ENCODE data around the gene PHLDA1.

The PHLDA1 gene

DNA sequence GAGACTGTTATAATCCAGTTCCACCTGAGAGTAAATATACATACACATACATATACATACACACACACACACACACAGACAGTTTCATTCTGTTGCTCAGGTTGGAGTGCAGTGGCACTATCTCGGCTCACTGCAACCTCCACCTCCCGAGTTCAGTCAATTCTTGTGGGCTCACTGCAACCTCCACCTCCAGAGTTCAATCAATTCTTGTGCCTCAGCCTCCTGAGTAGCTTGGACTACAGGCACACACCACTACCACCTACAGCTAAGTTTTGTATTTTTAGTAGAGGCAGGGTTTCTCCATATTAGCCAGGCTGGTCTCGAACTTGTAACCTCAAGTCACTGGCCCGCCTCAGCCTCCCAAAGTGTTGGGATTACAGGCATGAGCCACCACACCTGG lies 8.9 kb upstream of the PHLDA1 start:
- WGBS, 2 experiments, result 87 to 90% methylated on average over 4 of the region's 4 CpGs
- Histone ChIP-seq H3K4me1 (ENCODE audit: control insufficient read depth, insufficient read depth, low read length) (no peaks in the 10 kb centered on the region), H3K4me3 (ENCODE audit: insufficient read depth, low read depth, low read length) (no peak overlapping the region)

GRCh38 chr12:76038176-76038575 lies 6.6 kb upstream of the PHLDA1 start:
- Histone ChIP-seq H3K4me3 (ENCODE audit: insufficient read depth, low read depth, low read length) (no peak overlapping the region), H3K36me3 (ENCODE audit: control insufficient read depth, insufficient read depth, low read length) (peaks cover 2% of the 10 kb centered on the region), H3K27ac (ENCODE audit: insufficient read depth, low read depth, low read length, poor library complexity, severe bottlenecking) (no peak overlapping the region), H3K9me3 (ENCODE audit: control insufficient read depth, low read length) (no peaks in the 10 kb centered on the region), H3K27me3 (ENCODE audit: control insufficient read depth, insufficient read depth, low read length, poor library complexity, severe bottlenecking) (peaks cover 1% of the 10 kb centered on the region), H3K4me1 (ENCODE audit: control insufficient read depth, insufficient read depth, low read length) (no peaks in the 10 kb centered on the region)
- 46 to 49% methylated on average over 2 of the region's 2 CpGs for WGBS, 2 experiments

More for the DNA sequence above, 8.9 kb upstream of the PHLDA1 start:
- Histone ChIP-seq H3K36me3 (ENCODE audit: control insufficient read depth, insufficient read depth, low read length) (peaks cover 8% of the 10 kb centered on the region), H3K27me3 (ENCODE audit: control insufficient read depth, insufficient read depth, low read length, poor library complexity, severe bottlenecking) (no peaks in the 10 kb centered on the region), H3K27ac (ENCODE audit: insufficient read depth, low read depth, low read length, poor library complexity, severe bottlenecking) (no peak overlapping the region), H3K9me3 (ENCODE audit: control insufficient read depth, low read length) (no peaks in the 10 kb centered on the region)

DNA sequence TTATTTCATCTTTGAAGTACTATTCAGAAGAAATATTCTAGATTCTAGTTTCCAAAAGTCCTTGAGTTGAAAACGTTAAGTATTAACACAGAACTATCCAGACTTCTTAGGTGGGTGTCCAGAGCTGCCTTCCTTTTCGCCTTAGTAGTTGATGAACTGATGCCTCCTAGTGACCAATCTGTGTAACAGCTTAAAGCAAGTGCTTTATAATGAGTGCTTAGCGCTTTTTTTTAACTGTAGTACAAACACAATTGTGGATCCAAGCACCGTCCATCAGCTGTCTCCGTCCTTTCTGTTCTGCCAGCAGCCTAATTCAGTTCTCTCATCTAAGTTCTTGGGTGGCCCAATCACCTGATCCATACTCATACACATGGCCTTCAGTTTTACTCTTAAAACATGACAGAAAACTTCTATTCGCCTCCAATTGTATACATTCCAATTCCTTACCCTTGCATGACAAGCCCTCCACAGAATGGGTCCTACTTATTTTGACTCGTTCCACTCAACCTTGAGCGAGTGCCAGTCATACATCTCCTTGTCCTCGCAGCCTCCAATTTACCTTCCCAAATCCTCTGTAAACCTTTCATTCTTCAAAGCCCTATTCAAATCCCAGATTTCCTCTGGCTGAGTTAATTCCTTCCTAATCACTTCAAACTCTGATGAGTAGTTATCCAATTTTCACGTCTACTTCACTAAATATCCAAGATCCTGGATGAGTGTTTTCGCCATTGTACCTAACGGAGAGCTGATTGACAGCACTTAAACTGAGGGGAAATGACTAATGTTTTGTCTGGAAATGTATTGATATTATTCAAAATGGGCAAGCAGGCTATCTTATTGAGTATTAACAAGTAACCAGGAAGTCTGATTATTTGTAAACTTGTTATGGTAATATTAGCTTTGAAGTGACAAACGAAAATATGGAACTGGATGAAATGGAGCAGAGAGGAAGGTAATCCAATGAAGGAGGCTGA lies 5.8 kb upstream of the PHLDA1 start:
- H3K4me1 ChIP-seq (ENCODE audit: control insufficient read depth, insufficient read depth, low read length), result no peaks in the 10 kb centered on the region
- 46 to 54% methylated on average over 13 of the region's 13 CpGs for WGBS, 2 experiments
- peaks cover 6% of the 10 kb centered on the region for H3K27me3 ChIP-seq (ENCODE audit: control insufficient read depth, insufficient read depth, low read length, poor library complexity, severe bottlenecking)
- no peaks in the 10 kb centered on the region for H3K9me3 ChIP-seq (ENCODE audit: control insufficient read depth, low read length)
- no peak overlapping the region for H3K4me3 ChIP-seq (ENCODE audit: insufficient read depth, low read depth, low read length)
- H3K36me3 ChIP-seq (ENCODE audit: control insufficient read depth, insufficient read depth, low read length), result no peaks in the 10 kb centered on the region
- H3K27ac ChIP-seq (ENCODE audit: insufficient read depth, low read depth, low read length, poor library complexity, severe bottlenecking), result no peak overlapping the region

DNA sequence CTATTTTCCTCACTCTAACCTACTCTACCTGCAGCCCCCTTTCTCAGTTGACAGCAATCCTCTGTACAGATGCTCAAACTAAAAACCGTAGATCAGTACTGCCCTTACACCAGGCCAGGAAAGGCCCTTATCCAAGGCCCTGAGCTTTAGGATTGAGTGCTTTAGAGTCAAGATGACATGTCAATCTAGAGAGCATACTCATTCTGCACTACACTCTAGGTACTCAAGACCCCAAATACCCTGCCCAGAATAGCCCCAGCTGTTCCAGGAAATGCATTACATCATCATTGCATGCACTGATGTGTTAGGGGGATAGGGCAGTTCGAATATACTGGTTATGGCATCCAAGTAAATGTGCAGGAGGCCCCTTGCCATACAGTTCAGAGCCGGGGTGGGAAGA lies 3.5 kb upstream of the PHLDA1 start:
- no peaks in the 10 kb centered on the region for H3K9me3 ChIP-seq (ENCODE audit: control insufficient read depth, low read length)
- no peaks in the 10 kb centered on the region for H3K4me1 ChIP-seq (ENCODE audit: control insufficient read depth, insufficient read depth, low read length)
- H3K27me3 ChIP-seq (ENCODE audit: control insufficient read depth, insufficient read depth, low read length, poor library complexity, severe bottlenecking), result peaks cover 17% of the 10 kb centered on the region
- 91 to 93% methylated on average over 3 of the region's 3 CpGs for WGBS, 2 experiments
- H3K27ac ChIP-seq (ENCODE audit: insufficient read depth, low read depth, low read length, poor library complexity, severe bottlenecking), result no peak overlapping the region
- H3K36me3 ChIP-seq (ENCODE audit: control insufficient read depth, insufficient read depth, low read length), result no peaks in the 10 kb centered on the region
- no peak overlapping the region for H3K4me3 ChIP-seq (ENCODE audit: insufficient read depth, low read depth, low read length)

- Histone ChIP-seq H3K4me3 (ENCODE audit: insufficient read depth, low read depth, low read length) (peak overlapping the region; percentile 64), H3K27me3 (ENCODE audit: control insufficient read depth, insufficient read depth, low read length, poor library complexity, severe bottlenecking) (peaks cover 34% of the 10 kb centered on the region), H3K27ac (ENCODE audit: insufficient read depth, low read depth, low read length, poor library complexity, severe bottlenecking) (no peak overlapping the region), H3K4me1 (ENCODE audit: control insufficient read depth, insufficient read depth, low read length) (no peaks in the 10 kb centered on the region), H3K36me3 (ENCODE audit: control insufficient read depth, insufficient read depth, low read length) (no peaks in the 10 kb centered on the region), H3K9me3 (ENCODE audit: control insufficient read depth, low read length) (no peaks in the 10 kb centered on the region)
- 73 to 91% methylated on average over 5 of the region's 5 CpGs for WGBS, 2 experiments
Measured at GRCh38 chr12:76033081-76034011, 1.8 kb upstream of the PHLDA1 start.

DNA sequence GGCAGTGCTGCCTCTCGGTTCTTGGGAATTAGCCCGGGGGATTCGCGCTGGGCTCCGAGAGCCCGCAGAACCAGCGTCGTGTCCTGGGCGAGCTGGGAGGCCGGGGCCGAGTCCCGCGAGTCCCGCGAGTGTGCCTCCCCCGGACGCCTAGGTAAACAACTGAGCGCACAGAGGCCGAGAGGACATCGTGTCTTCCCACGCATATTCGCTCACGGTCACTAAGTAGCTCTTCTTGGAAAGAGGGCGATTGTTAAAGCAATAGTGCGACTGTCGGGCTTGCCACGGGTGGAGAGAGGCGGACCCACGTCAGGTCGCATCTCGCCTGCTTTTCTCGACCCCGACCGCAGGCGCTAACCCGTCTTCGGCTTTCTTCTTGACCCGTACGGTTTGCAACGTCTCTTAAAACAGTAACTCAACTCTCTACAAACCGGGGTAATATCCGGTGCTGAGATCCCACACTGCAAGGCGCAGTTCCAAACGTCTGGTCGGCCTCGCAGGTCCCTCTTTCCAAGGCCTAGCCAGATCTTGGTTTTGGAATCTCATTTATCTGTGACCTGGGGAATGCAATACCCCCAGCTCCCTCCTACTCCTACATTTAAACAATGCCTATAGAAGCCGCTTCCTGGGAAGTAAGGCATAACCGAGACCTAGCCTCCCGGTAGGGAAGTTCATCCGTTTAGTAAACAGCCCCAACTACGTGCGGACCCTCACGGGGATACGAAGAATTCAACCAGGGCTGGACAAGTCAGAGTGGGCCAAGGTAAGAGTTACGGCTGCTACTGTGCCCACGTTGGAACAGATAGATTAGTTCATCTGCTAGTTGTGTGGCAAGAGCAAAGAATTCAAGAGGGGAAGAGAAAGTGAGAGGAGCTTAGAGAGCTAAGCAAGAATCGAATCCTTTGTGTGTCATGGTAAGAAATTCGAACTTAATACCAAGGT lies 736 bp upstream of the PHLDA1 start:
- WGBS, 2 experiments, result 1 to 2% methylated on average over 58 of the region's 58 CpGs
- no peaks in the 10 kb centered on the region for H3K36me3 ChIP-seq (ENCODE audit: control insufficient read depth, insufficient read depth, low read length)
- H3K4me3 ChIP-seq (ENCODE audit: insufficient read depth, low read depth, low read length), result peak overlapping the region; percentile 64
- H3K27ac ChIP-seq (ENCODE audit: insufficient read depth, low read depth, low read length, poor library complexity, severe bottlenecking), result no peak overlapping the region
- H3K27me3 ChIP-seq (ENCODE audit: control insufficient read depth, insufficient read depth, low read length, poor library complexity, severe bottlenecking), result peaks cover 34% of the 10 kb centered on the region
- no peaks in the 10 kb centered on the region for H3K9me3 ChIP-seq (ENCODE audit: control insufficient read depth, low read length)
- H3K4me1 ChIP-seq (ENCODE audit: control insufficient read depth, insufficient read depth, low read length), result no peaks in the 10 kb centered on the region

- Histone ChIP-seq H3K36me3 (ENCODE audit: control insufficient read depth, insufficient read depth, low read length) (no peaks in the 10 kb centered on the region), H3K4me3 (ENCODE audit: insufficient read depth, low read depth, low read length) (peak overlapping the region; percentile 64), H3K9me3 (ENCODE audit: control insufficient read depth, low read length) (no peaks in the 10 kb centered on the region), H3K27ac (ENCODE audit: insufficient read depth, low read depth, low read length, poor library complexity, severe bottlenecking) (no peak overlapping the region), H3K27me3 (ENCODE audit: control insufficient read depth, insufficient read depth, low read length, poor library complexity, severe bottlenecking) (peaks cover 34% of the 10 kb centered on the region), H3K4me1 (ENCODE audit: control insufficient read depth, insufficient read depth, low read length) (no peaks in the 10 kb centered on the region)
- WGBS, 2 experiments, result 0% methylated on average over 26 of the region's 26 CpGs
Measured at GRCh38 chr12:76031081-76031413, 529 bp downstream of the PHLDA1 start.

- no peaks in the 10 kb centered on the region for H3K4me1 ChIP-seq (ENCODE audit: control insufficient read depth, insufficient read depth, low read length)
- H3K4me3 ChIP-seq (ENCODE audit: insufficient read depth, low read depth, low read length), result peak overlapping the region; percentile 64
- H3K27ac ChIP-seq (ENCODE audit: insufficient read depth, low read depth, low read length, poor library complexity, severe bottlenecking), result no peak overlapping the region
- 1% methylated on average over 40 of the region's 40 CpGs for WGBS, 2 experiments
- H3K27me3 ChIP-seq (ENCODE audit: control insufficient read depth, insufficient read depth, low read length, poor library complexity, severe bottlenecking), result peaks cover 34% of the 10 kb centered on the region
- H3K36me3 ChIP-seq (ENCODE audit: control insufficient read depth, insufficient read depth, low read length), result no peaks in the 10 kb centered on the region
- no peaks in the 10 kb centered on the region for H3K9me3 ChIP-seq (ENCODE audit: control insufficient read depth, low read length)
Measured at GRCh38 chr12:76030341-76031080, 1.1 kb downstream of the PHLDA1 start.

DNA sequence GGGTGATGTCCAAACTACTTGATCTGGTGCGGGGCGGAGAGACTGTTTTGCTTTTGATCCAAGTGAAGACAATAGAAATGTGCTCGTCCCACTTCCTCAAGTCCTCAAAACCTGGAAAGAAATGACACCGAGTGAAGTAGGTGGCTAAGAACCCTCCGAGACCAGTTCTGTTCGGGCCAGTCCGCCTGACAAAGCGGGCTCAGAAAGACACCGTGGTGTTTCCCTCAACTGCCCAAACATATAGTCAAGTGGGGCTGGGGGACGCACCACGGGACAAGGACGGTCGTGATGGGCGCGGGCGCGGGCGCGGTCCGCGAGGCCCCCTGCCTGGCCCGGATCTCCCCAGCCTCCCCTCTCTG lies 1.6 kb downstream of the PHLDA1 start:
- H3K27ac ChIP-seq (ENCODE audit: insufficient read depth, low read depth, low read length, poor library complexity, severe bottlenecking), result no peak overlapping the region
- H3K4me3 ChIP-seq (ENCODE audit: insufficient read depth, low read depth, low read length), result peak overlapping the region; percentile 64
- H3K4me1 ChIP-seq (ENCODE audit: control insufficient read depth, insufficient read depth, low read length), result no peaks in the 10 kb centered on the region
- no peaks in the 10 kb centered on the region for H3K9me3 ChIP-seq (ENCODE audit: control insufficient read depth, low read length)
- 0% methylated on average over 22 of the region's 22 CpGs for WGBS, 2 experiments
- H3K27me3 ChIP-seq (ENCODE audit: control insufficient read depth, insufficient read depth, low read length, poor library complexity, severe bottlenecking), result peaks cover 34% of the 10 kb centered on the region
- no peaks in the 10 kb centered on the region for H3K36me3 ChIP-seq (ENCODE audit: control insufficient read depth, insufficient read depth, low read length)
